HuH-7 (cell line): Measurements from ENCODE around the gene LIAS.
A peak's percentile ranks its signal among the peaks of the same experiment; 100 is the strongest.
"Not testable (repeated sequence)": the region's sequence is repeated elsewhere in the genome, so short reads cannot be mapped to it uniquely, and the experiment has no call there.

Experiments used
- DNase-seq: peaks from one replicate; pipeline ENCODE4 v3.0.0; 2011; ENCODE audit warnings: low spot score

The LIAS gene

GRCh38 chr4:39458505-39459300, at the start of gene LIAS, which contains the start of gene RPL9:
Gene LIAS (plus strand): TSS chr4:39459056. CDS start chr4:39459118, 62 bp downstream.
Gene RPL9 (minus strand): TSS chr4:39458922. CDS start chr4:39458439, 483 bp downstream.
- DNase-seq, result peak; percentile 92

GRCh38 chr4:39410415-39410814, 48.4 kb upstream of the LIAS start:
- no peak for DNase-seq

- not testable (repeated sequence) for DNase-seq
Measured at GRCh38 chr4:39411561-39411960, 47.3 kb upstream of the LIAS start.

- no peak for DNase-seq
Measured at GRCh38 chr4:39415678-39416283, 43.1 kb upstream of the LIAS start.

GRCh38 chr4:39422247-39422646, 36.6 kb upstream of the LIAS start:
- DNase-seq, result no peak

- not testable (repeated sequence) for DNase-seq
Measured at GRCh38 chr4:39425297-39425696, 33.6 kb upstream of the LIAS start.

- no peak for DNase-seq
Measured at GRCh38 chr4:39426728-39427127, 32.1 kb upstream of the LIAS start.

GRCh38 chr4:39427520-39428114, 31.2 kb upstream of the LIAS start:
- no peak for DNase-seq

GRCh38 chr4:39429476-39430334, 29.2 kb upstream of the LIAS start:
- DNase-seq, result no peak

- no peak for DNase-seq
Measured at GRCh38 chr4:39433878-39434492, 24.9 kb upstream of the LIAS start.

- DNase-seq, result no peak
Measured at GRCh38 chr4:39435659-39436563, 22.9 kb upstream of the LIAS start.

GRCh38 chr4:39441593-39441992, 17.3 kb upstream of the LIAS start:
- no peak for DNase-seq

GRCh38 chr4:39442998-39443397, 15.9 kb upstream of the LIAS start:
- DNase-seq, result no peak

GRCh38 chr4:39446483-39446841, 12.4 kb upstream of the LIAS start:
- DNase-seq, result no peak

GRCh38 chr4:39446842-39447573, 11.8 kb upstream of the LIAS start:
- DNase-seq, result no peak

- no peak for DNase-seq
Measured at GRCh38 chr4:39450618-39451017, 8.2 kb upstream of the LIAS start.

GRCh38 chr4:39451423-39452023, 7.3 kb upstream of the LIAS start:
- no peak for DNase-seq

GRCh38 chr4:39452153-39452859, 6.5 kb upstream of the LIAS start:
- DNase-seq, result no peak
